GM18508 (cell line): ENCODE results near the gene PGP.

ENCODE experiments used
- ATAC-seq: cut with Tn5 transposase; IDR thresholded peaks from one replicate; pipeline ENCODE4 v1.9.1; 2021; ENCODE audit warnings: moderate number of reproducible peaks; ENCODE audit not compliant: insufficient read depth, unreplicated experiment

Gene PGP

DNA sequence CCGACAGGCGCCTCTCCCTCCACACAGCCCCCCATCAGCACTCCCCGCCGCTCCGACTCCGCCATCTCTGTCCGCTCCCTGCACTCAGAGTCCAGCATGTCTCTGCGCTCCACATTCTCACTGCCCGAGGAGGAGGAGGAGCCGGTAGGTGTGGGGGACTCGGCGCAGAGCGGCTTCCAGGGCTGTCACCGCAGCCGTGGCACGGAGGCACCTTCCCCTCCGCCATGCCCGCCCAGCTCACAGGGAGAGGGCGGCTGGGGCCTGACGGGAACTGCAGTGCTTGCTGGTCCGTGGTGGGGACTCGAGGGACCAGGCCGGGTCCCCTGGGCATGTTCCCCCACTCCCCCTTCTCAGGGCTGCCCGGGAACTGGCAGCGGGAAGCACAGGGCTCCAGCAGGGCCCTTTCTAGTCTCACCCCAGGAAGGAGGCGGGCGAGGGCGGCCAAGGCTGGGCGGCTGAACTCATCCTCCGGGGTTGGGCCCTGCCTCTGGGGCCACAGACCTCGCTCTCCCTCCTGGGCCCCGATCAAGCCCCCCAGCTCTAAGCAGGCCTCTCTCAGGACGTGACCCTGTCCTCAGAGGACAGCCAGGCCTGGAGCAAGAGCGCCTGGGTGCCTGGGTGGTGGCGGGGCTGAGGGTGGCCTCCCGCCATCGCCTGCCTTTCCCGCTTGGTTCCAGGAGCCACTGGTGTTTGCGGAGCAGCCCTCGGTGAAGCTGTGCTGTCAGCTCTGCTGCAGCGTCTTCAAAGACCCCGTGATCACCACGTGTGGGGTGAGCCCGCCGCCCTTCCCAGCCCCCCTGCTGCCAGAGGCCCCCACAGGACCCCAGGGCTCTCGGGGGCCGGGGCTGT, 43.8 kb downstream of the PGP start:
- ATAC-seq, result no peak

GRCh38 chr16:2170080-2170479, 44.6 kb downstream of the PGP start:
- ATAC-seq, result no peak

DNA sequence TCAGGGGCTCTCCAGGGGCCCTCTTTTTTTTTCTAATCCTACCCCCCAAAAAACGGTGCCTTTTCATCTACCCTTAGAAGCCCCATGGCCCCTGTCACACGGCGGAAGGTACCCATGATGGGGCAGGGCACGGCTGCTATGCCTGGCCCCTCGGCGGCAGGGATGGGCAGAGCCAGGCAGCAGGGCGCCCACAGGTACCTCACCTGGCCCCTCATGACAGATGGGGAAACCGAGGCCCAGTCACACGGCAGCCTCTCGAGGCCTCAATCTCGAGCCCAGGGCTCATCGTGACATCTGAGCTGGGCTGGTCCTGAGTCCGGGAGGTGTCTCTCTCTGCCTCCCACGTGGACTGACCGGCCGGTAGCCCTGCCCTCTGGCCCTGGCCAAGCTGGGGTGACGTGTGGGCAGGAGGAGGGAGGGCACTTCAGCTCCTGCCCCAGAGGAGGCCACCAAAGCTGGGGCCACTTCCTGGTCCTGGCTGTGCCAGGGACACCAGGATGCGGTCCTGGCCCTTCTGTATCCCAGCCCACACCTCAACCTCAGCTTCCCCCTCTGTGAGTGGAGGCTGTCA, 47.5 kb downstream of the PGP start:
- no peak for ATAC-seq

DNA sequence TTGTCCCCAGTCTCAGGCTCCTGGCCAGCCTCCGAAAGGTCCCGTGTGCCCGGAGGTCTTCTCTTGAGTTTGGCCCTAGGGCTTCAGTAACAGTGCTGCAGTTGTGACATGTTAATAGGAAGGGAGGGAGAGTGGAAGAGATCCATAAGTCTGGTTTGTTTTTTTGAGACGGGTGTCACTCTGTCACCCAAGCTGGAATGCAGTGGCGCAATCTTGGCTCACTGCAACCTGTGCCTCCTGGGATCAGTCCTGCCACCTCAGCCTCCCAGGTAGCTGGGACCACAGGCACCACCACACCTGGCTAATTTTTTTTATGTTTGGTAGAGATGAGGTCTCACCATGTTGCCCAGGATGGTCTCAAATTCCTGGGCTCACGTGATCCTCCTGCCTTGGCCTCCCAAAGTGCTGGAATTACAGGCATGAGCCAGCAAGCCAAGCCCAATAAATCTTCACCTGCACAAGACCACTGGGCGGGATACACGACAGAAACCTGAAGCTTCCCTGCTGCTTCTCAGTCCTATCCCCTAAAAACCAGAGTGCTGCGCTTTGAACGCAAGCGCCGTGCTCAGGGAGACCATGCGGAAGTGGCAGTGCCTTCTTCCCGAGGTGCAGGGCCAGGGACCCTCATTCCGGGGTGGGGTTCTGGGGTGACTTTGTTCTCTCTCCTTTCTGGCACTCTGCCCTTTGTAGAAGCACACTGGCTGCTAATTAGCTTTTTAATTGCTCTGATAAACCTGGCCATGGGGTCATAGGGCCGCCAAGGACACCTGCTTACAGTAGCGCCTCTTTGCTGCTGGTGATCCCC, 48.2 kb downstream of the PGP start:
- no peak for ATAC-seq

DNA sequence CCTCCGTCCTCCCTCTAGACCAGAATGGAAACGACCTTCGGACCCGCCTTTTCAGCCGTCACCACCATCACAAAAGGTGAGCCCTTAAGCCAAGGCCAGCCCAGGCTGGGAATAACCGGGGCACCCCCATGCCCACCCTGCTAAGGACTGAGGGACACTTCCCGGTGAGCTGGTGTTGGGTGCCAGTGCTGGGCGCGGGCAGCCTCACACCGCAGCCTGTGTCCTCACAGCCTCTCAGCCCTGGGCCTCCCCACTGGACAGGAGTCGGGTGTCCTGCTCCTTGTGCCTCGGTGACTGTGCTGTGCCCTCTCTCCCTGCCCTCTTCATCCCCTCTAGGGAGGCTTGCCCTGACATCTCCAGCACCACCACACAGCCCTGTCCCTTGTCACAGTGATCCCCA, 48.8 kb downstream of the PGP start:
- ATAC-seq, result no peak

- ATAC-seq, result no peak
Observed at GRCh38 chr16:2163211-2163881, 51.3 kb downstream of the PGP start.

- ATAC-seq, result no peak
Observed at GRCh38 chr16:2162676-2163118, 51.9 kb downstream of the PGP start.

DNA sequence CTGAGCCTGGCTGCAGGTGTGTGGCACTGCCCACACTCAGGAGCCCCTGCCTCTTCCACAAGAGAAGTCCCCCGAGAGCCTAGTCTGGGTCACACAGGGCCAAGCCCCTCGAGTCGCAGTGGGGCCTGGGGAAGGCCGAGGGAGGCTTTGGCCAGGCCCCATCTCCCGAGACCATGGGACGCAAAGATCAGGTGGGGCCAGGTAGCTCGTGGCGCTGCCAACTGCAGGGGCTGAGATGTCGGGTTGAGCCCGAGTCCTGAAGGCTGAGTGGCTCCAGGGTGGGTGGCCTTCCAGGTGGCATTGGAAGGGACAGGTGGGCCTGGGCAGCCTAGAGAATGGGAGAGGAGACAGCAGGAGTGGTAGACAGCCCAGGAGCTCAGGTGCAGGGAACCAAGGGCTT, 52.7 kb downstream of the PGP start:
- ATAC-seq, result no peak
